HEK293 (cell line): Measurements from ENCODE around the gene PEX16.

Experiments
- CTCF ChIA-PET: fragments of 350-600 bp; formaldehyde crosslinking; extraction: SDS; loops from one replicate; lab custom pipeline; 2021; ENCODE audit warnings: antibody characterized with exemption; lab: Yijun Ruan, JAX
- POLR2A ChIA-PET: fragments of 300-600 bp; formaldehyde crosslinking; extraction: SDS; loops from one replicate; lab custom pipeline; 2020; ENCODE audit warnings: antibody characterized with exemption, inconsistent platforms; lab: Yijun Ruan, JAX
- H3K27ac ChIP-seq: fragments of 200-500 bp; sonication (Bioruptor generic); 2 replicates; pipeline ENCODE4 v1.5.1; 2014; ENCODE audit warnings: low read depth, low read length, control low read depth, inconsistent platforms; ENCODE audit errors: extremely low read depth
- H3K36me3 ChIP-seq, 2 experiments: fragments of 200-500 bp in 1 of 2; sonication (Bioruptor generic) in 1 of 2; 1 replicate in 1 of 2; 2 replicates in 1 of 2; pipeline ENCODE4 v1.5.1; 2014 to 2017; ENCODE audit warnings: inconsistent platforms in 2 of 2, low read length in 2 of 2; ENCODE audit not compliant: control insufficient read depth in 2 of 2, insufficient read depth in 1 of 2
- H3K4me1 ChIP-seq: fragments of 200-500 bp; sonication (Bioruptor generic); 2 replicates; pipeline ENCODE4 v1.5.1; 2014; ENCODE audit warnings: mild to moderate bottlenecking, low read length, inconsistent platforms; ENCODE audit not compliant: control insufficient read depth, insufficient read depth
- H3K4me3 ChIP-seq: 2 replicates; pipeline ENCODE4 v1.5.1; 2011; ENCODE audit warnings: low read depth, mild to moderate bottlenecking, control low read depth, low read length, moderate library complexity
- H3K9me3 ChIP-seq: fragments of 200-500 bp; sonication (Bioruptor generic); 2 replicates; pipeline ENCODE4 v1.5.1; 2014; ENCODE audit warnings: low read depth, low read length, inconsistent platforms; ENCODE audit not compliant: control insufficient read depth, insufficient read depth
- BCL11A ChIP-seq: fragments of 450-650 bp; formaldehyde crosslinking; IDR thresholded peaks from 2 replicates; pipeline ENCODE4 v1.5.1; 2016; ENCODE audit warnings: low read depth, missing biosample characterization, missing genetic modification characterization
- EGR2 ChIP-seq: fragments of 450-650 bp; formaldehyde crosslinking; IDR thresholded peaks from 2 replicates; pipeline ENCODE4 v1.5.1; 2016; ENCODE audit warnings: low read depth, missing biosample characterization, missing genetic modification characterization
- KLF9 ChIP-seq: fragments of 450-650 bp; formaldehyde crosslinking; IDR thresholded peaks from 2 replicates; pipeline ENCODE4 v1.5.1; 2016; ENCODE audit warnings: missing biosample characterization, missing genetic modification characterization, low read depth
- SCRT2 ChIP-seq: fragments of 450-650 bp; formaldehyde crosslinking; IDR thresholded peaks from 2 replicates; pipeline ENCODE4 v1.5.1; 2016; ENCODE audit warnings: missing biosample characterization, missing genetic modification characterization
- ZNF10 ChIP-seq: fragments of 450-650 bp; formaldehyde crosslinking; IDR thresholded peaks from 2 replicates; pipeline ENCODE4 v1.5.1; 2017; ENCODE audit warnings: missing biosample characterization, missing genetic modification characterization
- ZNF140 ChIP-seq: fragments of 450-650 bp; formaldehyde crosslinking; IDR thresholded peaks from 2 replicates; pipeline ENCODE4 v1.5.1; 2016; ENCODE audit warnings: missing biosample characterization, missing genetic modification characterization
- ZNF211 ChIP-seq: fragments of 450-650 bp; formaldehyde crosslinking; IDR thresholded peaks from 2 replicates; pipeline ENCODE4 v1.5.1; 2016; ENCODE audit warnings: low read depth, missing biosample characterization, missing genetic modification characterization
- ZNF239 ChIP-seq: fragments of 450-650 bp; formaldehyde crosslinking; IDR thresholded peaks from 2 replicates; pipeline ENCODE4 v1.5.1; 2016; ENCODE audit warnings: missing biosample characterization, missing genetic modification characterization
- ZNF416 ChIP-seq: fragments of 450-650 bp; formaldehyde crosslinking; IDR thresholded peaks from 2 replicates; pipeline ENCODE4 v1.5.1; 2016; ENCODE audit warnings: missing biosample characterization, missing genetic modification characterization
- ZNF548 ChIP-seq: fragments of 450-650 bp; formaldehyde crosslinking; IDR thresholded peaks from 2 replicates; pipeline ENCODE4 v1.5.1; 2016; ENCODE audit warnings: missing biosample characterization, missing genetic modification characterization
- ZNF571 ChIP-seq: fragments of 450-650 bp; formaldehyde crosslinking; IDR thresholded peaks from 2 replicates; pipeline ENCODE4 v1.5.0; 2017; ENCODE audit warnings: missing biosample characterization, missing genetic modification characterization
- ZNF768 ChIP-seq: fragments of 450-650 bp; formaldehyde crosslinking; IDR thresholded peaks from 2 replicates; pipeline ENCODE4 v1.5.1; 2018; ENCODE audit warnings: missing biosample characterization, mild to moderate bottlenecking, missing genetic modification characterization
- ZNF792 ChIP-seq: fragments of 450-650 bp; formaldehyde crosslinking; IDR thresholded peaks from 2 replicates; pipeline ENCODE4 v1.5.1; 2016; ENCODE audit warnings: missing biosample characterization, missing genetic modification characterization
- TF ChIP-seq, protein P1 (sequence below): fragments of 450-650 bp; formaldehyde crosslinking; IDR thresholded peaks from 2 replicates; pipeline ENCODE4 v1.5.1; 2017; ENCODE audit warnings: missing biosample characterization, missing genetic modification characterization
- TF ChIP-seq, protein P2 (sequence below): fragments of 450-650 bp; formaldehyde crosslinking; IDR thresholded peaks from 2 replicates; pipeline ENCODE4 v1.5.1; 2016; ENCODE audit warnings: missing biosample characterization, missing genetic modification characterization
- TF ChIP-seq, protein P3 (sequence below): fragments of 450-650 bp; formaldehyde crosslinking; IDR thresholded peaks from 2 replicates; pipeline ENCODE4 v1.5.1; 2016; ENCODE audit warnings: missing biosample characterization, missing genetic modification characterization
- TF ChIP-seq, protein P4 (sequence below): fragments of 450-650 bp; formaldehyde crosslinking; IDR thresholded peaks from 2 replicates; pipeline ENCODE4 v1.5.1; 2016; ENCODE audit warnings: missing biosample characterization, missing genetic modification characterization
- TF ChIP-seq, protein P5 (sequence below): fragments of 450-650 bp; formaldehyde crosslinking; IDR thresholded peaks from 2 replicates; pipeline ENCODE4 v1.5.1; 2016; ENCODE audit warnings: missing biosample characterization, missing genetic modification characterization

Gene PEX16

DNA sequence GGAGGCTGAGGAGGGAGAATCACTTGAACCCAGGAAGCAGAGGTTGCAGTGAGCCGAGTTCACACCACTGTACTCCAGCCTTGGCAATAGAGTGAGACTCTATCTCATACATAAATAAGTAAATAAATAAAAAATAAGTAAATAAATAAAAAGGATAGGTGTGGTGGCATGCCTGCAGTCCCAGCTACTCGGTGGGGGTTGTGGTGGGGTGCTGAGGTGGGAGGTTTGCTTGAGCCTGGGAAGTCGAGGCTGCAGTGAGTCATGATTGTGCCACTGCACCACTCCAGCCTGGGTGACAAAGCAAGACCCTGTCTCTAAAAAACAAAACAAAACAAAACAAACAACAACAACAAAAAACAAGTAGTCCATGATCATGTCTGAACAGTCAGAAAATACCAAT is 7.9 kb upstream of the PEX16 start:
- Histone ChIP-seq H3K9me3 (no peaks in the 10 kb centered on the region), H3K4me3 (no peak overlapping the region), H3K27ac (no peak overlapping the region), H3K4me1 (no peaks in the 10 kb centered on the region), H3K36me3 (peaks cover 0 to 13% of the 10 kb centered on the region in 2 experiments; a peak in 1 of 3 replicates)
- TF ChIP-seq BCL11A (tag by site-specific recombination) (no peak), ZNF10 (tag by site-specific recombination) (no peak), ZNF416 (tag by site-specific recombination) (no peak), ZNF140 (tag by site-specific recombination) (no peak), ZNF768 (tag by site-specific recombination) (no peak), ZNF571 (no peak), EGR2 (no peak), ZNF548 (tag by site-specific recombination) (no peak), KLF9 (tag by site-specific recombination) (no peak), ZNF239 (tag by site-specific recombination) (no peak), ZNF792 (tag by site-specific recombination) (no peak), ZNF211 (tag by site-specific recombination) (no peak), SCRT2 (tag by site-specific recombination) (no peak)
- TF ChIP-seq, protein P1, sequence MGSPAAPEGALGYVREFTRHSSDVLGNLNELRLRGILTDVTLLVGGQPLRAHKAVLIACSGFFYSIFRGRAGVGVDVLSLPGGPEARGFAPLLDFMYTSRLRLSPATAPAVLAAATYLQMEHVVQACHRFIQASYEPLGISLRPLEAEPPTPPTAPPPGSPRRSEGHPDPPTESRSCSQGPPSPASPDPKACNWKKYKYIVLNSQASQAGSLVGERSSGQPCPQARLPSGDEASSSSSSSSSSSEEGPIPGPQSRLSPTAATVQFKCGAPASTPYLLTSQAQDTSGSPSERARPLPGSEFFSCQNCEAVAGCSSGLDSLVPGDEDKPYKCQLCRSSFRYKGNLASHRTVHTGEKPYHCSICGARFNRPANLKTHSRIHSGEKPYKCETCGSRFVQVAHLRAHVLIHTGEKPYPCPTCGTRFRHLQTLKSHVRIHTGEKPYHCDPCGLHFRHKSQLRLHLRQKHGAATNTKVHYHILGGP (tag by site-specific recombination) = no peak
- TF ChIP-seq, protein P2, sequence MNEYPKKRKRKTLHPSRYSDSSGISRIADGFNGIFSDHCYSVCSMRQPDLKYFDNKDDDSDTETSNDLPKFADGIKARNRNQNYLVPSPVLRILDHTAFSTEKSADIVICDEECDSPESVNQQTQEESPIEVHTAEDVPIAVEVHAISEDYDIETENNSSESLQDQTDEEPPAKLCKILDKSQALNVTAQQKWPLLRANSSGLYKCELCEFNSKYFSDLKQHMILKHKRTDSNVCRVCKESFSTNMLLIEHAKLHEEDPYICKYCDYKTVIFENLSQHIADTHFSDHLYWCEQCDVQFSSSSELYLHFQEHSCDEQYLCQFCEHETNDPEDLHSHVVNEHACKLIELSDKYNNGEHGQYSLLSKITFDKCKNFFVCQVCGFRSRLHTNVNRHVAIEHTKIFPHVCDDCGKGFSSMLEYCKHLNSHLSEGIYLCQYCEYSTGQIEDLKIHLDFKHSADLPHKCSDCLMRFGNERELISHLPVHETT = no peak
- TF ChIP-seq, protein P3, sequence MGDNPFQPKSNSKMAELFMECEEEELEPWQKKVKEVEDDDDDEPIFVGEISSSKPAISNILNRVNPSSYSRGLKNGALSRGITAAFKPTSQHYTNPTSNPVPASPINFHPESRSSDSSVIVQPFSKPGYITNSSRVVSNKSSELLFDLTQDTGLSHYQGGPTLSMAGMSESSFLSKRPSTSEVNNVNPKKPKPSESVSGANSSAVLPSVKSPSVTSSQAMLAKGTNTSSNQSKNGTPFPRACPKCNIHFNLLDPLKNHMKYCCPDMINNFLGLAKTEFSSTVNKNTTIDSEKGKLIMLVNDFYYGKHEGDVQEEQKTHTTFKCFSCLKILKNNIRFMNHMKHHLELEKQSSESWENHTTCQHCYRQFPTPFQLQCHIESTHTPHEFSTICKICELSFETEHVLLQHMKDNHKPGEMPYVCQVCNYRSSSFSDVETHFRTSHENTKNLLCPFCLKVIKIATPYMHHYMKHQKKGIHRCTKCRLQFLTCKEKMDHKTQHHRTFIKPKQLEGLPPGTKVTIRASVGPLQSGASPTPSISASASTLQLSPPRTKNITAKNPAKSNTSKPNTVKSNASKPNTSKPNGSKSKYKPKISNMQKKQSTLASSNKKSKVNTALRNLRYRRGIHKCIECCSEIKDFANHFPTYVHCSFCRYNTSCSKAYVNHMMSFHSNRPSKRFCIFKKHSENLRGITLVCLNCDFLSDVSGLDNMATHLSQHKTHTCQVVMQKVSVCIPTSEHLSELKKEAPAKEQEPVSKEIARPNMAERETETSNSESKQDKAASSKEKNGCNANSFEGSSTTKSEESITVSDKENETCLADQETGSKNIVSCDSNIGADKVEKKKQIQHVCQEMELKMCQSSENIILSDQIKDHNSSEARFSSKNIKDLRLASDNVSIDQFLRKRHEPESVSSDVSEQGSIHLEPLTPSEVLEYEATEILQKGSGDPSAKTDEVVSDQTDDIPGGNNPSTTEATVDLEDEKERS (tag by site-specific recombination) = no peak
- TF ChIP-seq, protein P4, sequence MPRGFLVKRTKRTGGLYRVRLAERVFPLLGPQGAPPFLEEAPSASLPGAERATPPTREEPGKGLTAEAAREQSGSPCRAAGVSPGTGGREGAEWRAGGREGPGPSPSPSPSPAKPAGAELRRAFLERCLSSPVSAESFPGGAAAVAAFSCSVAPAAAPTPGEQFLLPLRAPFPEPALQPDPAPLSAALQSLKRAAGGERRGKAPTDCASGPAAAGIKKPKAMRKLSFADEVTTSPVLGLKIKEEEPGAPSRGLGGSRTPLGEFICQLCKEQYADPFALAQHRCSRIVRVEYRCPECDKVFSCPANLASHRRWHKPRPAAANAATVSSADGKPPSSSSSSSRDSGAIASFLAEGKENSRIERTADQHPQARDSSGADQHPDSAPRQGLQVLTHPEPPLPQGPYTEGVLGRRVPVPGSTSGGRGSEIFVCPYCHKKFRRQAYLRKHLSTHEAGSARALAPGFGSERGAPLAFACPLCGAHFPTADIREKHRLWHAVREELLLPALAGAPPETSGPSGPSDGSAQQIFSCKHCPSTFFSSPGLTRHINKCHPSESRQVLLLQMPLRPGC (tag by site-specific recombination) = no peak
- ChIA-PET POLR2A (interaction anchor here (2.6 kb wide), 1 partner anchor 12 kb away, joined by 6 read pairs; no protein-coding TSS in a partner anchor), CTCF (interaction anchor here (0.6 kb wide), 1 partner anchor 101 kb away, joined by 3 read pairs; no protein-coding TSS in a partner anchor)

DNA sequence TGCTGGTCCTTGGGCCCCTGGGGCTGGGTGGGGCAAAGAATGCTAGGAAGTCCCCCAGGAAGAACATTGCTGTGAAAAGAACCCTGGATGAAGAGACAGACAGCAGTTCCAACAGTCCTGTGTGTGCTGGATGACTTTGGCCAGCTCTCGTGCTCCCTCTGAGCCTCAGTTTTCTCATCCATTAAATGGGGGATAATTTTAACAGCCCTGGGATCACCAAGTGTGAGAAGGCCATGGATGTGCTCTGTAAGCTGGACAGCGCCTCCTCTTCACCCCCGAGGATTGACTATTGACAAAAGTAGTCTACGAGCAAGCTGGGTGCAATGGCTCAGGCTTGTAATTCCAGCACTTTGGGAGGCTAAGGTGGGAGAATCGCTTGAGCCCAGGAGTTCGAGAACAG is 7.2 kb upstream of the PEX16 start:
- Histone ChIP-seq H3K4me1 (no peaks in the 10 kb centered on the region), H3K27ac (no peak overlapping the region), H3K36me3 (peaks cover 0 to 13% of the 10 kb centered on the region in 2 experiments; a peak in 1 of 3 replicates), H3K9me3 (no peaks in the 10 kb centered on the region), H3K4me3 (no peak overlapping the region)
- CTCF ChIA-PET = interaction anchor here (0.6 to 0.7 kb wide), 2 partner anchors 37 to 101 kb away, joined by 3 to 4 read pairs; no protein-coding TSS in a partner anchor
- TF ChIP-seq ZNF768 (tag by site-specific recombination) = no peak
- TF ChIP-seq, protein P5, sequence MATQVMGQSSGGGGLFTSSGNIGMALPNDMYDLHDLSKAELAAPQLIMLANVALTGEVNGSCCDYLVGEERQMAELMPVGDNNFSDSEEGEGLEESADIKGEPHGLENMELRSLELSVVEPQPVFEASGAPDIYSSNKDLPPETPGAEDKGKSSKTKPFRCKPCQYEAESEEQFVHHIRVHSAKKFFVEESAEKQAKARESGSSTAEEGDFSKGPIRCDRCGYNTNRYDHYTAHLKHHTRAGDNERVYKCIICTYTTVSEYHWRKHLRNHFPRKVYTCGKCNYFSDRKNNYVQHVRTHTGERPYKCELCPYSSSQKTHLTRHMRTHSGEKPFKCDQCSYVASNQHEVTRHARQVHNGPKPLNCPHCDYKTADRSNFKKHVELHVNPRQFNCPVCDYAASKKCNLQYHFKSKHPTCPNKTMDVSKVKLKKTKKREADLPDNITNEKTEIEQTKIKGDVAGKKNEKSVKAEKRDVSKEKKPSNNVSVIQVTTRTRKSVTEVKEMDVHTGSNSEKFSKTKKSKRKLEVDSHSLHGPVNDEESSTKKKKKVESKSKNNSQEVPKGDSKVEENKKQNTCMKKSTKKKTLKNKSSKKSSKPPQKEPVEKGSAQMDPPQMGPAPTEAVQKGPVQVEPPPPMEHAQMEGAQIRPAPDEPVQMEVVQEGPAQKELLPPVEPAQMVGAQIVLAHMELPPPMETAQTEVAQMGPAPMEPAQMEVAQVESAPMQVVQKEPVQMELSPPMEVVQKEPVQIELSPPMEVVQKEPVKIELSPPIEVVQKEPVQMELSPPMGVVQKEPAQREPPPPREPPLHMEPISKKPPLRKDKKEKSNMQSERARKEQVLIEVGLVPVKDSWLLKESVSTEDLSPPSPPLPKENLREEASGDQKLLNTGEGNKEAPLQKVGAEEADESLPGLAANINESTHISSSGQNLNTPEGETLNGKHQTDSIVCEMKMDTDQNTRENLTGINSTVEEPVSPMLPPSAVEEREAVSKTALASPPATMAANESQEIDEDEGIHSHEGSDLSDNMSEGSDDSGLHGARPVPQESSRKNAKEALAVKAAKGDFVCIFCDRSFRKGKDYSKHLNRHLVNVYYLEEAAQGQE (tag by site-specific recombination) = peak; percentile 74
- POLR2A ChIA-PET = interaction anchor here (2.6 kb wide), 1 partner anchor 11 kb away, joined by 6 read pairs; no protein-coding TSS in a partner anchor
